Measurements from ENCODE around the gene HOXA4.

Gene HOXA4

GRCh38 chr7:27097686-27098577 is 32.6 kb downstream of the HOXA4 start:
- DNase-seq: peak; percentile 46
- Mint-ChIP-seq H3K27ac (peak overlapping the region; percentile 100), H3K4me1 (peaks cover 51% of the 10 kb centered on the region), H3K4me3 (peak overlapping the region; percentile 99), H3K36me3 (ENCODE audit: low read depth) (peaks cover 65% of the 10 kb centered on the region), H3K9me3 (no peaks in the 10 kb centered on the region), H3K27me3 (ENCODE audit: low read depth, poor library complexity) (peaks cover 3% of the 10 kb centered on the region)
- no peak for TF ChIP-seq CTCF (IDR thresholded peaks at IDR 0.05)

- peaks cover 53% of the 10 kb centered on the region for H3K4me1 Mint-ChIP-seq
- DNase-seq: peak; percentile 48
- peak overlapping the region; percentile 100 for H3K27ac Mint-ChIP-seq
- TF ChIP-seq CTCF (IDR thresholded peaks at IDR 0.05): no peak
- no peaks in the 10 kb centered on the region for H3K9me3 Mint-ChIP-seq
- H3K27me3 Mint-ChIP-seq (ENCODE audit: low read depth, poor library complexity): peaks cover 3% of the 10 kb centered on the region
- peak overlapping the region; percentile 99 for H3K4me3 Mint-ChIP-seq
- peaks cover 65% of the 10 kb centered on the region for H3K36me3 Mint-ChIP-seq (ENCODE audit: low read depth)
These were observed 33.6 kb downstream of the HOXA4 start for GRCh38 chr7:27096768-27097514.

GRCh38 chr7:27095897-27096767 is 34.4 kb downstream of the HOXA4 start, which contains the start of gene HOXA1:
HOXA1 (minus strand) TSS chr7:27096000; CDS start chr7:27095912, 88 bp downstream.
- Mint-ChIP-seq H3K9me3 (no peaks in the 10 kb centered on the region), H3K36me3 (ENCODE audit: low read depth) (peaks cover 59% of the 10 kb centered on the region), H3K4me3 (peak within 1 kb of the TSS; percentile 99), H3K27ac (peak within 1 kb of the TSS; percentile 100), H3K4me1 (peaks cover 53% of the 10 kb centered on the region), H3K27me3 (ENCODE audit: low read depth, poor library complexity) (peaks cover 3% of the 10 kb centered on the region)
- TF ChIP-seq CTCF (IDR thresholded peaks at IDR 0.05): no peak
- peak; percentile 91 for DNase-seq

GRCh38 chr7:27095050-27095896 is 35.3 kb downstream of the HOXA4 start:
- H3K4me1 Mint-ChIP-seq: peaks cover 53% of the 10 kb centered on the region
- H3K27me3 Mint-ChIP-seq (ENCODE audit: low read depth, poor library complexity): peaks cover 3% of the 10 kb centered on the region
- no peak for TF ChIP-seq CTCF (IDR thresholded peaks at IDR 0.05)
- peaks cover 50% of the 10 kb centered on the region for H3K36me3 Mint-ChIP-seq (ENCODE audit: low read depth)
- peak overlapping the region; percentile 97 for H3K27ac Mint-ChIP-seq
- DNase-seq: peak; percentile 46
- peak overlapping the region; percentile 99 for H3K4me3 Mint-ChIP-seq
- no peaks in the 10 kb centered on the region for H3K9me3 Mint-ChIP-seq
